Smooth muscle cell (in vitro differentiated cells): ENCODE results near the gene PPEF2. TPM values are rescaled to one million over a fixed set of nuclear protein-coding genes. Genes with fewer than 3 reads are reported as not detected.
"Not testable (repeated sequence)": the region's sequence is repeated elsewhere in the genome, so short reads cannot be mapped to it uniquely, and the experiment has no call there.

Experiments
- DNase-seq: peaks from one replicate; lab custom pipeline; 2025; ENCODE audit not compliant: unreplicated experiment; lab: John Stamatoyannopoulos, UW
- H2AFZ ChIP-seq: fragments of 200-600 bp; sonication (generic); 2 replicates; pipeline ENCODE4 v1.6.0; 2016; ENCODE audit warnings: antibody characterized with exemption, low read depth, mild to moderate bottlenecking
- H3F3A ChIP-seq: fragments of 200-600 bp; sonication (generic); 2 replicates; pipeline ENCODE4 v1.6.0; 2017; ENCODE audit warnings: antibody characterized with exemption, low read depth
- H3K27ac ChIP-seq: fragments of 200-600 bp; sonication (generic); 2 replicates; pipeline ENCODE4 v1.5.1; 2016; ENCODE audit warnings: low read depth, mild to moderate bottlenecking
- H3K27me3 ChIP-seq: fragments of 200-600 bp; sonication (generic); 2 replicates; pipeline ENCODE4 v1.6.1; 2016; ENCODE audit warnings: low read depth, mild to moderate bottlenecking
- H3K36me3 ChIP-seq: fragments of 200-600 bp; sonication (generic); 2 replicates; pipeline ENCODE4 v1.5.1; 2016; ENCODE audit warnings: low read depth
- H3K4me1 ChIP-seq: fragments of 200-600 bp; sonication (generic); 2 replicates; pipeline ENCODE4 v1.5.1; 2016; ENCODE audit warnings: low read depth
- H3K4me2 ChIP-seq: fragments of 200-600 bp; sonication (generic); 2 replicates; pipeline ENCODE4 v1.6.0; 2016; ENCODE audit warnings: mild to moderate bottlenecking
- H3K4me3 ChIP-seq: fragments of 200-600 bp; sonication (generic); 2 replicates; pipeline ENCODE4 v1.5.1; 2016; ENCODE audit warnings: mild to moderate bottlenecking
- H3K79me2 ChIP-seq: fragments of 200-600 bp; sonication (generic); 2 replicates; pipeline ENCODE4 v1.6.0; 2016; ENCODE audit warnings: low read depth, mild to moderate bottlenecking
- H3K9ac ChIP-seq: fragments of 200-600 bp; sonication (generic); 2 replicates; pipeline ENCODE4 v1.6.0; 2016; ENCODE audit warnings: low read depth
- H3K9me3 ChIP-seq: fragments of 200-600 bp; sonication (generic); replicated peaks from 2 replicates; pipeline ENCODE4 v1.5.1; 2016; ENCODE audit warnings: low read depth
- H4K20me1 ChIP-seq: fragments of 200-600 bp; sonication (generic); 2 replicates; pipeline ENCODE4 v1.6.0; 2016; ENCODE audit warnings: low read depth
- CTCF ChIP-seq: fragments of 200-600 bp; sonication (generic); IDR thresholded peaks from 2 replicates; pipeline ENCODE4 v1.5.1; 2017; ENCODE audit warnings: borderline replicate concordance, mild to moderate bottlenecking, antibody characterized with exemption; ENCODE audit not compliant: insufficient read depth, poor library complexity, severe bottlenecking
- WGBS: methylation state at CpG from one replicate; pipeline ENCODE4 v1.1.7; 2016; ENCODE audit warnings: low lambda C conversion rate; 5-methylcytosine and 5-hydroxymethylcytosine counted together
- polyA plus RNA-seq: library from polyadenylated mRNA; unstranded; fragments of >200 nt; fragmentation: Nextera tagmentation; extraction: Ambion mirVana; gene quantifications from 2 replicates; pipeline ENCODE4 v1.2.1, GENCODE V29; 2016
- total RNA-seq: library from RNA; depleted of rRNA; stranded (reverse); fragments of >200 nt; gene quantifications from 2 replicates; pipeline ENCODE4 v1.2.3, GENCODE V29; 2014

PPEF2 gene
- total and polyA plus RNA-seq, 2 experiments from 2014 or later = not detected

DNA sequence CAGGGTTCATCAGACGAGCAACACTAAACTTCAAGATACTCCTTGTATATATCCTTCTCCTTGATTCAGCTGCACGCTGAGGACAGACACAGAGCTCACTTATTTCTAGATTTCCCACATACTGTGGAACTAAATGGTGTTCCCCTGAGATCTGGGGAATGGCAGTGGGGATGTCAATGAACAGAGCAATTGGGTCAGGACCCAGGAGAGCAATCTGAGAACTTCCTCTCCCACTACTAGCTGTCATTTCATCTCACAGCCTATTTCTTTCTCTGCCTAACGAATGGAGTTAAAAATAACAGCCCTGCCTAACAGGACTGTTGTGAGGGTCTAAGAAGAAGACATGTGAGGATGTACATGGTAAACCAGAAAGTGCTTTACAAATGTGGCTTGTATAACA is 27.9 kb upstream of the PPEF2 start:
- no peak for TF ChIP-seq CTCF
- no peaks in the 10 kb centered on the region for H3K27me3 ChIP-seq

DNA sequence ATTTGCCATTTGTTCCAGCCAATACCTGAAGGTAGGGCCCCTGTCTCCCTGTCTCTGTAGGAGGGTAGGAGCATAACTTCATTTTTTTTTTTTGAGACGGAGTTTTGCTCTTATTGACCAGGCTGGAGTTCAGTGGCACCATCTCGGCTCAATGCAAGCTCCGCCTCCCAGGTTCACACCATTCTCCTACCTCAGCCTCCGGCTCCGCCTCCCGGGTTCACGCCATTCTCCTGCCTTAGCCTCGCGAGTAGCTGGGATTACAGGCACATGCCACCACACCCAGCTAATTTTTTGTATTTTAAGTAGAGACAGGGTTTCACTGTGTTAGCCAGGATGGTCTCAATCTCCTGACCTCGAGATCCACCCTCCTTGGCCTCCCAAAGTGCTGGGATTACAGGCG is 22.7 kb upstream of the PPEF2 start:
- H3K9ac ChIP-seq, H3K79me2 ChIP-seq, H3K36me3 ChIP-seq, H3K4me1 ChIP-seq, H4K20me1 ChIP-seq, DNase-seq, H3K4me2 ChIP-seq, H3K9me3 ChIP-seq, H3K27me3 ChIP-seq, H3F3A ChIP-seq, H2AFZ ChIP-seq, H3K4me3 ChIP-seq, H3K27ac ChIP-seq: not testable (repeated sequence)
- WGBS = 92% methylated on average over 11 of the region's 11 CpGs

More for the DNA sequence above, 27.9 kb upstream of the PPEF2 start:
- H3K36me3 ChIP-seq = no peaks in the 10 kb centered on the region
- H3K4me1 ChIP-seq = no peaks in the 10 kb centered on the region
- H2AFZ ChIP-seq = no peak overlapping the region
- H3F3A ChIP-seq = no peaks in the 10 kb centered on the region
- H3K79me2 ChIP-seq = no peaks in the 10 kb centered on the region
- no peak overlapping the region for H3K4me3 ChIP-seq
- no peaks in the 10 kb centered on the region for H4K20me1 ChIP-seq
- 93% methylated on average over 3 of the region's 3 CpGs for WGBS
- H3K9ac ChIP-seq = no peak overlapping the region
- no peak for DNase-seq
- H3K9me3 ChIP-seq = no peaks in the 10 kb centered on the region
- H3K27ac ChIP-seq = no peak overlapping the region
- no peak overlapping the region for H3K4me2 ChIP-seq

DNA sequence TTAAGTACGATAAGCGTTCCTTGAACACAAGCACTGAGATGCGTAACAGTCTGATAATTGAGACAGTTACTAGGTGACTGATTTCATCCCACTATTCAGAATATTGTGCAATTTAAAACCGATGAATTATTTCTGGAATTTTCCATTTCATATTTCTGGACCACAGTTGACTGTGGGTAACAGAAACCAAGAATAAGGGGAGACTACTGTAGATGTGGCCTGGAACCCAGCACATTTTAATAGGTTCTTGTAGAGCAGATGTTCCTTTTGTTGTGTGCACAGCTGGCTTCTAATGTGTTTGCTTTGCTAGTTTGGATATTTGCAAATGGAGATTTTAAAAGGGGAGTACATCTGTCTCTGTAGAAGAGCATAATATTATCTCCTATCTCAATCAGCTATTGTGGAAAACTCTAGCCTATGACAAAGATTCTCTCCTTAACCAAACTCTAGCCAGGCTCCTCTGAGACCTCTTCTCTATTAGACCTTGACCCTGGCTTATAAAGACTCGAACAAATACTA is 22.1 kb upstream of the PPEF2 start:
- Histone ChIP-seq H3F3A (no peaks in the 10 kb centered on the region), H3K36me3 (no peaks in the 10 kb centered on the region), H3K4me2 (no peak overlapping the region), H3K4me1 (no peaks in the 10 kb centered on the region), H2AFZ (no peak overlapping the region), H3K4me3 (no peak overlapping the region), H3K9me3 (no peaks in the 10 kb centered on the region), H3K27ac (no peak overlapping the region), H3K9ac (no peak overlapping the region), H3K79me2 (no peaks in the 10 kb centered on the region), H3K27me3 (no peaks in the 10 kb centered on the region), H4K20me1 (no peaks in the 10 kb centered on the region)
- no peak for DNase-seq
- WGBS = 95% methylated on average over 5 of the region's 5 CpGs
- TF ChIP-seq CTCF = no peak

GRCh38 chr4:75922588-75922987 is 20.3 kb upstream of the PPEF2 start:
- TF ChIP-seq CTCF = no peak
- no peak for DNase-seq
- H4K20me1 ChIP-seq = no peaks in the 10 kb centered on the region
- H3K36me3 ChIP-seq = no peaks in the 10 kb centered on the region
- H3F3A ChIP-seq = no peaks in the 10 kb centered on the region
- no peak overlapping the region for H3K4me2 ChIP-seq
- no peak overlapping the region for H3K9ac ChIP-seq
- H3K27me3 ChIP-seq = no peaks in the 10 kb centered on the region
- WGBS = 100% methylated on average over 1 of the region's 1 CpG
- no peaks in the 10 kb centered on the region for H3K79me2 ChIP-seq
- no peaks in the 10 kb centered on the region for H3K4me1 ChIP-seq
- no peak overlapping the region for H2AFZ ChIP-seq
- no peak overlapping the region for H3K27ac ChIP-seq
- H3K4me3 ChIP-seq = no peak overlapping the region
- no peaks in the 10 kb centered on the region for H3K9me3 ChIP-seq
